Measurements from ENCODE around the gene ZNF410. TPM values are rescaled to one million over a fixed set of nuclear protein-coding genes. Genes with fewer than 3 reads are reported as not detected.

The ZNF410 gene
- total RNA-seq, 1 experiment from 2014 or later, result 37.6 TPM

DNA sequence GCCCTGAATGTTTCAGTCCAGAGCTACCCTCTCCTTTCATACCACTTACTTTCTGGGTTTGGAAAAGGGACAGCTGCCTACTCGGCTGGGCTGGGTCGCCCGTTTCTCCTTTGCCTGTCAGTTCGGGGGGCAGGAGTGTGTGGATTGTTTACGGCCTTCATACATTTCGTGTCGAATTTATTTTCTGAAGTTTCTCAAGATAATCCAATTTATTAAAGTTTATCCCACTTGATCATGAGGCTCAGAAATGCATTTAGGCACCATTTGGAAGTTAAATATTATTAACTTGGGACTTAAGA is 608 bp downstream of the ZNF410 start (continued):
- TF ChIP-seq, protein P1, sequence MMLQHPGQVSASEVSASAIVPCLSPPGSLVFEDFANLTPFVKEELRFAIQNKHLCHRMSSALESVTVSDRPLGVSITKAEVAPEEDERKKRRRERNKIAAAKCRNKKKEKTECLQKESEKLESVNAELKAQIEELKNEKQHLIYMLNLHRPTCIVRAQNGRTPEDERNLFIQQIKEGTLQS (IDR thresholded peaks at IDR 0.05), result no peak
- TF ChIP-seq SIN3A (IDR thresholded peaks at IDR 0.05; ENCODE audit: low read depth), result no peak
- no peak for TF ChIP-seq POLR2A (IDR thresholded peaks at IDR 0.05; ENCODE audit: borderline replicate concordance, extremely low read depth, insufficient read depth, insufficient read length)
- TF ChIP-seq CEBPB (IDR thresholded peaks at IDR 0.05; ENCODE audit: low read depth), result no peak
- no peak for TF ChIP-seq TCF7L2 (IDR thresholded peaks at IDR 0.05; ENCODE audit: borderline replicate concordance, extremely low read depth, insufficient read depth, insufficient read length)
- TF ChIP-seq MAX (IDR thresholded peaks at IDR 0.05), result no peak
- no peak for TF ChIP-seq SP1 (IDR thresholded peaks at IDR 0.05; ENCODE audit: low read depth)
- no peak for TF ChIP-seq SRF (IDR thresholded peaks at IDR 0.05; ENCODE audit: low read depth)

DNA sequence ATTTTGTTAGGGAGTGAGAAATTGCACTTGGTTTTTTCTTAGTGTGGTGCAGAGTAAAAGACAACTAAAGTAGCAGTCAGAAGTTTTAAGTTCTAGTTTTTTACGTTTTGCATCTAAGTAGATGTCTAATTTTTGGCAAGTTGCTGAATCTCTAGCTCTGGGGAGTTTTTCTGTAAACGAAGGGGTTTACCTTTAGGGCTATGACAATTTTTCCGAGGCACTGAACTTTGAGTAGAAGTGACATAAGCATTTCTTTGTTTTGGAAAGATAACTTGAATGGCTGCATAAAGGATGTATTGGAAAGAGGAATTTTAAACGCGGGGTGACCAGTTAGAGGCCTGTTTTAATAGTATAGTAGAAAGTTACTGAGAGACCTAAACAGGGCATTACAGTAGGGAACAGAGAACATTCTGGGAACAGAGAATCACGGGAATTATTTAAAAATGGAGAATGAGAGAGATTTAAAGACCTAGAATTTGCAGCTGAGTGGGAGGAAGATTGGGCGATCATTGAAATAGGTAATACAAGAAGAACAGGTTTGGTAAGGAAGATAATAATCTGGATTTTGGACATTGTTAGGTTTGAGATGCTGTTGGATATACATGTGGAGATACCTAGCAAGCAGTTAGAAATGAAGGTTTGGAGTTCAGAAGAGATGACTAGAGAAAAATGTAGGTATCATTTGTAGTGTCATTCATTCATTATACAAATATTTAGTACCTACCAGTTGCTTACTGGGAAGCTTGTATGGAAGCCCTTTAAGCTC is 1.2 kb downstream of the ZNF410 start:
- H3K9ac ChIP-seq (ENCODE audit: low read length), result peak overlapping the region; percentile 93
- ChIA-PET RAD21 (ENCODE audit: low non-redundant PET in 1 of 2, low total read pairs in 2 of 2, uncharacterized antibody in 2 of 2, unreplicated experiment in 2 of 2) (no interaction called here), CTCF (interaction anchor here (2.1 kb wide), 1 partner anchor 158 kb away, joined by 9 read pairs; no protein-coding TSS in a partner anchor), POLR2A (no interaction called here)
- no peaks in the 10 kb centered on the region for H3K9me2 ChIP-seq (ENCODE audit: insufficient read depth)
- peak overlapping the region; percentile 82 for H3K4me2 ChIP-seq (ENCODE audit: low read length)
- H3K36me3 ChIP-seq (ENCODE audit: control insufficient read depth in 1 of 2, insufficient read depth in 2 of 2, low read length in 2 of 2), result peaks cover 4% of the 10 kb centered on the region in 2 experiments; a peak in 1 of 4 replicates
- H3K27me3 ChIP-seq (ENCODE audit: insufficient read depth, low read length), result no peaks in the 10 kb centered on the region
- peak overlapping the region; percentile 97 to 98 for H3K4me3 ChIP-seq (replicated peaks in 1 of 2; ENCODE audit: low read depth in 1 of 2, low read length in 2 of 2)
- TSS peak; percentile 65 for BruUV-seq (replicated peaks)
- H2AFZ ChIP-seq (ENCODE audit: low read depth, low read length, poor library complexity, severe bottlenecking), result no peak overlapping the region
- no peak for TF ChIP-seq YY1 (IDR thresholded peaks at IDR 0.05; ENCODE audit: extremely low read depth, insufficient replicate concordance, low read depth, low read length)
- TF ChIP-seq EGR1 (IDR thresholded peaks at IDR 0.05; ENCODE audit: low read depth), result 0 out of 2 replicates have a peak, but pooled peaks have one; percentile 24
- TF ChIP-seq, protein P2, sequence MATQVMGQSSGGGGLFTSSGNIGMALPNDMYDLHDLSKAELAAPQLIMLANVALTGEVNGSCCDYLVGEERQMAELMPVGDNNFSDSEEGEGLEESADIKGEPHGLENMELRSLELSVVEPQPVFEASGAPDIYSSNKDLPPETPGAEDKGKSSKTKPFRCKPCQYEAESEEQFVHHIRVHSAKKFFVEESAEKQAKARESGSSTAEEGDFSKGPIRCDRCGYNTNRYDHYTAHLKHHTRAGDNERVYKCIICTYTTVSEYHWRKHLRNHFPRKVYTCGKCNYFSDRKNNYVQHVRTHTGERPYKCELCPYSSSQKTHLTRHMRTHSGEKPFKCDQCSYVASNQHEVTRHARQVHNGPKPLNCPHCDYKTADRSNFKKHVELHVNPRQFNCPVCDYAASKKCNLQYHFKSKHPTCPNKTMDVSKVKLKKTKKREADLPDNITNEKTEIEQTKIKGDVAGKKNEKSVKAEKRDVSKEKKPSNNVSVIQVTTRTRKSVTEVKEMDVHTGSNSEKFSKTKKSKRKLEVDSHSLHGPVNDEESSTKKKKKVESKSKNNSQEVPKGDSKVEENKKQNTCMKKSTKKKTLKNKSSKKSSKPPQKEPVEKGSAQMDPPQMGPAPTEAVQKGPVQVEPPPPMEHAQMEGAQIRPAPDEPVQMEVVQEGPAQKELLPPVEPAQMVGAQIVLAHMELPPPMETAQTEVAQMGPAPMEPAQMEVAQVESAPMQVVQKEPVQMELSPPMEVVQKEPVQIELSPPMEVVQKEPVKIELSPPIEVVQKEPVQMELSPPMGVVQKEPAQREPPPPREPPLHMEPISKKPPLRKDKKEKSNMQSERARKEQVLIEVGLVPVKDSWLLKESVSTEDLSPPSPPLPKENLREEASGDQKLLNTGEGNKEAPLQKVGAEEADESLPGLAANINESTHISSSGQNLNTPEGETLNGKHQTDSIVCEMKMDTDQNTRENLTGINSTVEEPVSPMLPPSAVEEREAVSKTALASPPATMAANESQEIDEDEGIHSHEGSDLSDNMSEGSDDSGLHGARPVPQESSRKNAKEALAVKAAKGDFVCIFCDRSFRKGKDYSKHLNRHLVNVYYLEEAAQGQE (IDR thresholded peaks at IDR 0.05; ENCODE audit: low read depth), result no peak
- no peak for TF ChIP-seq CBX3 (IDR thresholded peaks at IDR 0.05; ENCODE audit: low read depth)
- no peak for TF ChIP-seq RAD21 (IDR thresholded peaks at IDR 0.05; ENCODE audit: low read depth)
- no peak for TF ChIP-seq EZH2 (IDR thresholded peaks at IDR 0.05)
- H3K4me1 ChIP-seq (ENCODE audit: control insufficient read depth in 1 of 2, insufficient read depth in 2 of 2, low read length in 2 of 2), result peaks cover 9 to 27% of the 10 kb centered on the region in 2 experiments
- no peaks in the 10 kb centered on the region for H4K20me1 ChIP-seq (ENCODE audit: insufficient read depth)
- peak overlapping the region; percentile 83; the same call in 1 of the 2 replicates for H3K27ac ChIP-seq (ENCODE audit: low read depth, low read length)
- intact Hi-C loops (cut with micrococcal nuclease), result no loop called here
- no peaks in the 10 kb centered on the region for H3K9me3 ChIP-seq (ENCODE audit: control insufficient read depth in 1 of 2, insufficient read depth in 1 of 2, low read depth in 1 of 2, low read length in 2 of 2)
- DNase-seq (ENCODE audit: low read depth, low spot score) (no peak), ATAC-seq (no peak)
- H3K79me2 ChIP-seq (ENCODE audit: insufficient read depth, low read length), result peaks cover 60% of the 10 kb centered on the region

Measured in HCT116 (cell line).